ENCODE data around the gene AMPH.
"Not testable (repeated sequence)": the region's sequence is repeated elsewhere in the genome, so short reads cannot be mapped to it uniquely, and the experiment has no call there.

AMPH gene

GRCh38 chr7:38628630-38629385, 2.4 kb downstream of the AMPH start:
- no peak for DNase-seq

DNA sequence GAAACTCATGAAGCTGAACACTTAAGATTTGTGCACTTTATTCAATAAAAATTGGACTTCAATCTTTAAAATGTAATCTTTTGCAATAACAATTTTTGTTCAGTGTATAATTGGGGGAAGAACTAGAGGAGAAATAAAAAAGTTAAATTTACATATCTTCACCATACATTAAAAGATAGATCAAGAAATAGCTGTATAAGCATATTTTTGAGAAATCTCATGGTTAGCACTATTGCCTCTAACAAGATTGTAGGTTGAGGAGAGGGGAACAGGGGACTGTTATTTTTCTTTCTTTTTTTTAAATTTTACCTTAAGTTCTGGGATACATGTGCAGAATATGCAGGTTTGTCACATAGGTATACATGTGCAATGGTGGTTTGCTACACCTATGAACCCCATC, 5.3 kb downstream of the AMPH start:
- DNase-seq: no peak

DNA sequence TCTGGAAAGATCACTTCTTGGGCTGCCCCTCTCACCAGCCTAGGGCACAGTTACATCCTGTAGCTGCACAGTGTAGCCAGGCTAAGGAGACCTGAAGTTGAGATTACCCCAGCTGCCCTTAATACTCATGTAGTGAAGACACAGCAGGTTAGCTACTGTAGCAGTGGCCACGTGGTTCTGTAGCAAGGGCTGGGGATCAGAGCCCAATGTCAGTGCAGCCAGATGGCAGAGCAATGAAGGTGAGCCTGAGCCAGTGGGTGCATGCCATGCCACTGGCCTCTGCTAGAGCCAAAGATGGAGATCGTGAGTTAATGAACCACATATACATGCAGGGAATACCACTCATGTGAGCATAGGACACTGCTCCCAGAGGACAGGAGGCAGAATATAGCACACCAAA, 15.5 kb downstream of the AMPH start:
- no peak for DNase-seq

- DNase-seq: no peak
Observed at GRCh38 chr7:38607466-38607865, 23.7 kb downstream of the AMPH start.

GRCh38 chr7:38600741-38601140, 30.4 kb downstream of the AMPH start:
- no peak for DNase-seq

- DNase-seq: no peak
Observed at GRCh38 chr7:38594949-38595348, 36.2 kb downstream of the AMPH start.

DNA sequence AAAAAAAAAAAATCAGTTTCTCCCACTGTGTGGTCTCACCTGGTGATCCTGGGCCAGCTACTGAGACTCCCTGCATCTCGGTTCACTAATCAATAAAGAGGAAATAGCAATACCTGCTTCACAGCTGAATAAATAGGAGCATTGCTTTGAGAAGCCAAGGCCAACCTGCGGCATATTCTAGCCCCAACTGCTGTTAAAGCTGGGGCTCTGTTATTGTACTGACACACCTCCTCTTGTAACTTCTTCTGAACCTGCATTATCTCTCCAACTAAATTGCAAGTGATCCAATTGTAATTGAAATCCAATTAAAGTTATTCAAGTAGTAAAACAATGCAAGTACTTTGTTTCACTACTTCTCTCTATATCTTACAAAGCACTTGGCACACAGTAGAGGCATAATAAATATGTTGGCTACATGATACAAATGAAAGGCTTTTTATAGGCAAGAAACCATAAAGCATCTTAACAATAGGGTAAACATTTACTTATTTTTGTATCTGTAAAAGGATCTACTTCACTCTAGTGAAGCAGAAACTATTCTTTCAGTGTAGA, 38.4 kb downstream of the AMPH start:
- no peak for DNase-seq

DNA sequence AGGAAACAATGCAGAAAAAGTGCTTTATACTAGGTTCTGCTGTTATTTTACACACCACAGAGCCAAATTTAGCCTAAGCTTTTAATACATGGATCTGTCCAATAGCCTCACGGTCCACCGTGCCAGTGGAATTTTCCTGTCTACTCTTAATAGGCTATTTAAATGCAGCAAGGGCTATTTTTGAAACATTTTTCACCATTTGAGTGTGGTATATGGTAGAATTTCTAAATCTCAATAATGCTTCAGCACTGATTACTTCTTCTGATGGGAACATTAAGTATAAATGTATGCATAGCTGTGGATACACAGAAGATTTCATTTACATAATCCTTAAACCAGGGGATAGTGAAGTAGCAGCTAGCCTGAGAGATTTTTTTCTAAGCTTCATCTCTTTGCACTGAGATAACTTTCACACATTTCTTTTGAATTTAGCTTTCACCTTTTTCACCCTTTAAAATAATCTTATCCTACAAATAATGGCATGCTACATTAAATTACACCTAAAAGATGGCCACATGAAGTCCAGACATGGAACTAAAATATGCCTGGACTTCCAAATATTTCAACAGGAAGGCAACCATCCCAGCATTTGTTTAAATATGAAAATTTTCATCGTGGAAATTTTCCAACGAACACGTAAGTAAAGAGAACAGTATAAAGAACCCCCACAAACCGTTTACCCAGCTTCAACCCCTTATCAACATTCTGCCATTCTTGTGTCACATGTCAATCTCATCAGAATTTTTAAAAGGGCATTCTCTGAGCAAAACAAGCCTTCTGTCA, 45.4 kb downstream of the AMPH start:
- DNase-seq: no peak

DNA sequence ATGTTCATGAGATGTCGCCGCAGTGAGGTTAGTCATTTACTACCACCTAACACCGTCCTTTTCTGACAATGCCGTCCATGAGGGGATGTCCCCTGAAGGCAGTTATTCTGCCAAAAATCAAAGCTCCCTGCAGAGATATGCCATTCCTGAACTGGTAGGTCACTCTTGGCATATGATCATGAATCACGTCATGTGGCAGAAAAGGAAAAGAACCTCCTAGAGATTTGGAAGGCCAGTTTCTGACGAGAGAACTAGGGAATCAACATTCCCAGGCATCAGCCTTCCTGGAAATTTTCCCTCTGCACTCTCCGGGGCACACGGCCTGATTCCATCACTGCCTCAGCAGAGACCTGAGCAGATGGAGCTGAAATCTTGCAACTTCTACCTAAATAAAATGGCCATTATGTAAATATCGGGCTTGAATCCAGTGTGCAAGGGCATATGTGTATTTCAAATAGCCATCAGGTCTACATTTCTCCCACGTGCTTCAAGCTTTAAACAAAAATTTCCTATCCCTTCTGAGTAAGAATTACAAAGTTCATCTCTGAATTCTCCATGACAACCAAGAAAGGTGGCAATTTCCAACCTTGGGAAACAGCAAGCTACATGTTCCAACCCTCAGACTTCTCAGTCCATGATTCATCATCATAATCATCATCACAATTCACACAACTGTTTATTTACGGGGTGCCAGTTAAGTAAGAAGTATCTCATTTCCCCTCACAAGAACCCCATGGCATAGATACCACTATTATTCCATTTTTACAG, 46.5 kb downstream of the AMPH start:
- DNase-seq: no peak

DNA sequence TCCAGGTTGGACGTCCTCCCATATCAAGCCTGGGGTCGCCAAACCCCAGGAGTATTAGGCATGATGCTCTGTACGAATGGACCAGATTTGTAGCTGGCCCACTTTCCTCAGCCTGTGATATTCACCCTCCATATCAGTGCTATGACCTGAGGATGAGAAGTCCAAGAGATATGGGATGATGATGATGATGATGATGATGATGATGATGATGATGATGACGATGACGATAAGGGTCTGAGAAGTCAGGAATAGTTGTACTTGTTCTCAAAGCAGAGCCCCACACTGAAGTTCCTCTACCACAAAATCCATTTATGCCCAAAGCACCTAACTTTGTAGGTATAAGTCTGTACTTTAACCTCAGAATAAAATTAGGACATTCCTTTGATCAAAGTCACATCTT, 50.7 kb downstream of the AMPH start:
- no peak for DNase-seq

- DNase-seq: no peak
Observed at GRCh38 chr7:38574086-38574485, 57.1 kb downstream of the AMPH start.

GRCh38 chr7:38571620-38572019, 59.6 kb downstream of the AMPH start:
- DNase-seq: not testable (repeated sequence)

- DNase-seq: no peak
Observed at GRCh38 chr7:38568497-38568896, 62.7 kb downstream of the AMPH start.

DNA sequence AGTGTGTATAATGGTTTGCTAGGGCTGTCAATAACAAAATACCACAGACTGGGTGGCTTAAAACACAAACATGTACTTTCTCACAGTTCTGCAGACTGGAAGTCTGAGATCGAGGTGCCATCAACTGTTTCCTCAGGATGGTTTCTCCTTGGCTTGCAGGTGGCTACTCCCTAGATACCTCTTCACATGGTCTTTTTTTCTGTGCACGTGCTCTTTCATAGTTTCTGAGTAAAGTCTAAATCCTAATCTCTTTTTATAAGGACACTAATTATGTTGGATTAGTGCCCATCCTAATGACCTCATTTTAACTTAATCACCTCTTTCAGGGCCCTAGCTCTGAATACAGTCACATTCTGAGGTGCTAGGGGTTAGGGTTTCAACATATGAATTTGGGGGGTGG, 65.9 kb downstream of the AMPH start:
- DNase-seq: no peak

- no peak for DNase-seq
Observed at GRCh38 chr7:38563741-38564140, 67.4 kb downstream of the AMPH start.

DNA sequence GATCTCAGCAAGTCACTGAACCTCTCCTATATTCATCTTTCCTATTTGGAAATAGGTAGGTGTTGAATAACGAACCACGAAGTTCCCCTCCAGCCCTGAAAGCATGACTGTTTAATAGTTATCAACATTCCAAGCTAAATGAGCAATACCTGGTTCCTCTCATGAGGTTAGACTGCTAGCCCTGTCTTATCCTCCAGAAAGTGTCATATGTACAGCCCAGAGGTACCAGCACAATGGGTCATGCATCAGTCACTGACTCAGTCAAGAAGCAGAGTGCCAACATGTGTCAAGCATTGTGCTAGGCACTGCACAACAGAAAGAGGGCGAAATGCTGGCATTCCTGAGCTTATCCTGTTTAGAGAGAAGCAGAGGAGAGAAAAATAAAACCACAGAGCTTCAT, 70.0 kb downstream of the AMPH start:
- no peak for DNase-seq

DNA sequence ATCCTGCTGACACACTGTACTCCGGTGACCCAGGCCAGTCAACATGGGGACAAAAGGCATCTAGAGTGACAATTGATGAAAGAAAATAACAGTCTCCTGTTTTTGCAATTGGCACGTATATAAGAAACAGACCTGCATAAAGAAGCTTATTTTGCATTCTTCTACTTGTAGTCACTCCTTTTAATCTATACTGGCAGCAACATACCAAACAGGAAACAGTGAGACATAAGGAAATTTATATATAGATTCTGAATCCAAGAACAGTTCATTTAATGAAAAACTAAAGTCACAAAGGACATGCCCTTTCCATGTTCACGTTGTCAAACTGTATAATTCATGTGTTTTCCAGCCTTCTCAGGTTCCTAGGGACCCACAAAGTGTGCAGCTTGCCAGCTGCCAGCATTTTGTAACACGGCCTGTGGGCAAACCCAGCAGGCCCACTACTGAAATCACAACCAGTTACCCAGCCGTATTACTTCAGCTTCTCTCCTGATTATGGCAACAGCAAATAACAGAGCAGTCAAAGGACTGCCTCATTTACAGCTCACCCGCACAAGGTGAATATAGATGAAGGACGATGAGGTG, 72.3 kb downstream of the AMPH start:
- DNase-seq: no peak

DNA sequence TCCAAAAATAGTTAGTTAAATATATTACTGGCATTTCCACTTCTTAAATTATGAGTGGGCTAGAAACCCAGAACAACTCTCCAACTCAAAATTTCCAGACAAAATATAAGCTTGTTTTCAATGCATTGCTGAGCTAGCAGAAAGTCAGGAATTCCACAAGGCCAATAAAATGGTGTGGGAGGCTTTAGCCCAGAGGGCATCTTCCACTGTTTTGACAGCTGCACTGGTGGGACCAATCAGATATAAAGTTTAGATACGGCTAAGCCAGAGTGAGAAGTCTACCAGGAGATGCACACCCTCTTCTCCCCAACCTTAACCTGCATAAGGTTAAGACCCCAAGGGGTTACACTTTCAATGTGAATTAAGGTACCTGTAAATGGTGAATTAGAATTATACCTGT, 76.6 kb downstream of the AMPH start:
- DNase-seq: no peak

- DNase-seq: no peak
Observed at GRCh38 chr7:38550836-38551235, 80.3 kb downstream of the AMPH start.

- DNase-seq: no peak
Observed at GRCh38 chr7:38548605-38549004, 82.6 kb downstream of the AMPH start.

- no peak for DNase-seq
Observed at GRCh38 chr7:38546763-38547162, 84.4 kb downstream of the AMPH start.

DNA sequence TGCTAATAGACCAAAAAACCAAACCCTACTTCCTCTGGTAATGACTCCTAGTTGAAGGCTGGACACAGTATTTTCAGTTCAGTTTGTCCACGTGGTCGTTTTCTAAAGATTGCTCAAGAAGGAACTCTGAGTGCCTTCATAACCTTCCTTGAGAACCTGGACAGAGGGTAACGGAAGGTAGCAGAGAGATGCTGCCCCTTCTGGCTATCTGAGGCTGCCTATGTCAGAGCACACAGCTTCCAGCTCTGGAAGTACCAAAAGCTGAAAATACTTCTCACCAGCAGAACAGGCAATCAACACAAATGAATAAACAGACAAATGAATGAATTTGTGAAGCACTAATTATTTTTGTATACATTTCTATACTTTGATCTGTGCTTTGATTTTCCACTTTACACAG, 85.2 kb downstream of the AMPH start:
- no peak for DNase-seq

- no peak for DNase-seq
Observed at GRCh38 chr7:38542156-38542555, 89.0 kb downstream of the AMPH start.
